Activated naive CD8-positive, alpha-beta T cell treated with anti-CD3 and anti-CD28 coated beads for 36 hours (primary cell): ENCODE measurements around the gene ZG16. TPM values are rescaled to one million over a fixed set of nuclear protein-coding genes. Genes with fewer than 3 reads are reported as not detected.

ENCODE experiments used
- total RNA-seq, 2 experiments: library from RNA; stranded (reverse); gene quantifications; one replicate each; pipeline ENCODE4 v1.2.3, GENCODE V29; 2021

ZG16 gene
- total RNA-seq, 2 experiments from 2014 or later = not detected

Other genes starting within 250 kb of the ZG16 start
- gene SPN, start 115.0 kb upstream of the ZG16 start, total RNA-seq = 100 to 1,000 TPM; 122 TPM
- gene QPRT, start 99.1 kb upstream of the ZG16 start, total RNA-seq = 1 to 10 TPM; 5.4 to 5.5 TPM
- gene C16orf54, start 32.3 kb upstream of the ZG16 start, total RNA-seq = 10 to 100 TPM; 17.3 to 19.1 TPM
- 100 to 1,000 TPM; 145 to 150 TPM for gene KIF22, start 12.5 kb downstream of the ZG16 start, total RNA-seq
- gene MAZ, start 28.3 kb downstream of the ZG16 start, total RNA-seq = 100 to 1,000 TPM; 427 to 438 TPM
- 1 to 10 TPM in 1 of 2 experiments, under 1 TPM in 1; 0.52 to 1.3 TPM for gene PRRT2, start 33.9 kb downstream of the ZG16 start, total RNA-seq
- gene PAGR1, start 37.9 kb downstream of the ZG16 start, total RNA-seq = 10 to 100 TPM; 33.7 to 34.8 TPM
- gene MVP, start 42.2 kb downstream of the ZG16 start, total RNA-seq = 10 to 100 TPM; 30.7 to 30.8 TPM
- gene CDIPT, start 85.0 kb downstream of the ZG16 start, total RNA-seq = 10 to 100 TPM; 46.8 to 50.6 TPM
- gene SEZ6L2, start 121.3 kb downstream of the ZG16 start, total RNA-seq = under 1 TPM in 1 of 2 experiments, not detected in 1; 0.32 TPM
- gene ASPHD1, start 122.2 kb downstream of the ZG16 start, total RNA-seq = 1 to 10 TPM; 1.3 to 2.0 TPM
- gene KCTD13, start 148.0 kb downstream of the ZG16 start, total RNA-seq = 10 to 100 TPM; 27.2 to 30.3 TPM
- gene TMEM219, start 183.8 kb downstream of the ZG16 start, total RNA-seq = 10 to 100 TPM; 29.3 TPM
- 10 to 100 TPM; 24.9 to 26.4 TPM for gene TAOK2, start 195.6 kb downstream of the ZG16 start, total RNA-seq
- gene HIRIP3, start 217.4 kb downstream of the ZG16 start, total RNA-seq = 10 to 100 TPM; 39.5 to 41.4 TPM
- 10 to 100 TPM; 83.8 to 91.1 TPM for gene INO80E, start 218.0 kb downstream of the ZG16 start, total RNA-seq
- 1 to 10 TPM in 1 of 2 experiments, under 1 TPM in 1; 0.89 to 1.4 TPM for gene DOC2A, start 232.8 kb downstream of the ZG16 start, total RNA-seq
- gene C16orf92, start 244.9 kb downstream of the ZG16 start, total RNA-seq = not detected